WI38 (cell line): Measurements from ENCODE around the gene HNRNPUL1.

Source experiments
- H3K4me3 ChIP-seq: 2 replicates; pipeline ENCODE4 v1.5.1; 2011; ENCODE audit warnings: low read depth, mild to moderate bottlenecking, control low read depth, low read length
- CTCF ChIP-seq: IDR thresholded peaks from 2 replicates; pipeline ENCODE4 v1.5.1; 2012; ENCODE audit warnings: low read depth, mild to moderate bottlenecking, control low read depth, low read length

The HNRNPUL1 gene

GRCh38 chr19:41328157-41328841 is 64.1 kb downstream of the HNRNPUL1 start:
- H3K4me3 ChIP-seq, result no peak overlapping the region
- TF ChIP-seq CTCF, result no peak

- no peak overlapping the region for H3K4me3 ChIP-seq
- TF ChIP-seq CTCF, result no peak
These were observed 64.7 kb downstream of the HNRNPUL1 start for GRCh38 chr19:41328842-41329225.

GRCh38 chr19:41330481-41330880 is 66.3 kb downstream of the HNRNPUL1 start:
- no peak for TF ChIP-seq CTCF
- H3K4me3 ChIP-seq, result no peak overlapping the region

- TF ChIP-seq CTCF, result no peak
- H3K4me3 ChIP-seq, result no peak overlapping the region
These were observed 66.9 kb downstream of the HNRNPUL1 start for GRCh38 chr19:41330946-41331678.

- no peak overlapping the region for H3K4me3 ChIP-seq
- no peak for TF ChIP-seq CTCF
These were observed 67.8 kb downstream of the HNRNPUL1 start for GRCh38 chr19:41332000-41332399.

GRCh38 chr19:41332468-41332867 is 68.3 kb downstream of the HNRNPUL1 start:
- TF ChIP-seq CTCF, result no peak

GRCh38 chr19:41334793-41335192 is 70.6 kb downstream of the HNRNPUL1 start:
- H3K4me3 ChIP-seq, result no peak overlapping the region
- no peak for TF ChIP-seq CTCF

More at GRCh38 chr19:41332468-41332867, 68.3 kb downstream of the HNRNPUL1 start:
- H3K4me3 ChIP-seq, result no peak overlapping the region
